Ascending aorta (tissue), 2 donors: ENCODE results near the gene EBI3. TPM values are rescaled to one million over a fixed set of nuclear protein-coding genes. Genes with fewer than 3 reads are reported as not detected.

Experiments
- DNase-seq, 2 donors: peaks; one replicate each; pipeline ENCODE4 v3.0.0-alpha.2; 2019; ENCODE audit warnings: low spot score in 2 of 2
- H3K27ac ChIP-seq, 2 donors: fragments of 200-600 bp; sonication (generic); one replicate each; pipeline ENCODE4 v1.5.1; 2016 to 2017; ENCODE audit warnings: mild to moderate bottlenecking in 1 of 2
- H3K27me3 ChIP-seq: fragments of 200-600 bp; sonication (generic); one replicate; pipeline ENCODE4 v1.5.1; 2017
- H3K36me3 ChIP-seq, 2 donors: fragments of 200-600 bp; sonication (generic); one replicate each; pipeline ENCODE4 v1.5.1; 2016
- H3K4me1 ChIP-seq, 2 donors: fragments of 200-600 bp; sonication (generic); one replicate each; pipeline ENCODE4 v1.5.1; 2016 to 2017; ENCODE audit warnings: mild to moderate bottlenecking in 1 of 2
- H3K4me3 ChIP-seq, 2 donors: fragments of 200-600 bp; sonication (generic); one replicate each; pipeline ENCODE4 v1.5.1; 2016 to 2017; ENCODE audit warnings: mild to moderate bottlenecking in 1 of 2
- H3K9me3 ChIP-seq, 2 donors: fragments of 200-600 bp; sonication (generic); one replicate each; pipeline ENCODE4 v1.5.1; 2016
- intact Hi-C: fragments of 100-400 bp; cut with DNase I; formaldehyde crosslinking; loops from one replicate; pipeline ENCODE4 v1.15.1; 2023
- total RNA-seq: library from RNA; depleted of rRNA; stranded (reverse); fragments of >200 nt; gene quantifications from one replicate; pipeline ENCODE4 v1.1.0, GENCODE V29; 2016
- TF ChIP-seq, protein P1 (sequence below), 3 experiments: fragments of 200-600 bp in 2 of 3; fragments of 450-650 bp in 1 of 3; sonication (generic) in 2 of 3; IDR thresholded peaks; one replicate each; pipeline ENCODE4 v1.5.1; 2016 to 2019; ENCODE audit warnings: antibody characterized with exemption in 3 of 3, mild to moderate bottlenecking in 1 of 3, moderate library complexity in 1 of 3

The EBI3 gene
- total RNA-seq, result not detected

DNA sequence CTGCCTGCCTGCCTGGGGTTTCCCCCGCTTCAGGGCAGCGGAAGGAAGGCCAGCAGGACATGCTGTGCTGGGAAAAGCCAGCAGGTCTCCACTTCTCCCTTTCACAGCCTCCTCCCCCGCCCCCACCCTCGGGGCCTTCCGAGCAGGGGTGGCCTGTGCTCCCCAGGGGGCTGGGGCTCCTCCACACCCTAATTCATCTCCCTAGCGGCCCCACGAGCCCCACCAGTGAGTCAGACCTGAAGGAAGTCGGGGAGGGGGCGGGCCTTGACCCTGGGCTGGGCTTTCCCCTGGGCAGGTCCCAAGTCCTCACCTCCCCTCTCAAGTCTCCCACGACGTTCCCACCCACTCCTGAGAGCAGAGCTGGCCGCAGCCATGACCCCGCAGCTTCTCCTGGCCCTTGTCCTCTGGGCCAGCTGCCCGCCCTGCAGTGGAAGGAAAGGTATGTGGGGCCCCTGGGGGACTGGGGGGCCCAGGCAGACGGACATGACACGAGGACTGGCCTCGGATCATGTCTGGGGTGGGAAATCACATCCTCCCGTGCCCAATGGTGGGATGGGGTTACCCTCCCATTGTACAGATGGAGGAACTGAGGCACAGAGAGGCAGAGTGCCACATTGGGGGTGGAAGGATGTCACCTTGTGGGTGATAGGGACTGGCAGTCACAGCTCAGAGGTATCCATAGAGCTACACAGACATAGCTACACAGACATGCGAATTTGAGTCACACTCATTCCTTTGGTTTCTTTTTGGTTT lies at the start of gene EBI3:
EBI3 (plus strand) TSS at position 345 of the 753 bp plus-strand sequence; CDS start at position 373, 28 bp downstream.
- intact Hi-C loops, result no loop called here
- H3K4me3 ChIP-seq, result no peak within 1 kb of the TSS
- H3K9me3 ChIP-seq, result no peaks in the 10 kb centered on the region
- H3K36me3 ChIP-seq, result no peaks in the 10 kb centered on the region
- no peaks in the 10 kb centered on the region for H3K4me1 ChIP-seq
- TF ChIP-seq, protein P1, sequence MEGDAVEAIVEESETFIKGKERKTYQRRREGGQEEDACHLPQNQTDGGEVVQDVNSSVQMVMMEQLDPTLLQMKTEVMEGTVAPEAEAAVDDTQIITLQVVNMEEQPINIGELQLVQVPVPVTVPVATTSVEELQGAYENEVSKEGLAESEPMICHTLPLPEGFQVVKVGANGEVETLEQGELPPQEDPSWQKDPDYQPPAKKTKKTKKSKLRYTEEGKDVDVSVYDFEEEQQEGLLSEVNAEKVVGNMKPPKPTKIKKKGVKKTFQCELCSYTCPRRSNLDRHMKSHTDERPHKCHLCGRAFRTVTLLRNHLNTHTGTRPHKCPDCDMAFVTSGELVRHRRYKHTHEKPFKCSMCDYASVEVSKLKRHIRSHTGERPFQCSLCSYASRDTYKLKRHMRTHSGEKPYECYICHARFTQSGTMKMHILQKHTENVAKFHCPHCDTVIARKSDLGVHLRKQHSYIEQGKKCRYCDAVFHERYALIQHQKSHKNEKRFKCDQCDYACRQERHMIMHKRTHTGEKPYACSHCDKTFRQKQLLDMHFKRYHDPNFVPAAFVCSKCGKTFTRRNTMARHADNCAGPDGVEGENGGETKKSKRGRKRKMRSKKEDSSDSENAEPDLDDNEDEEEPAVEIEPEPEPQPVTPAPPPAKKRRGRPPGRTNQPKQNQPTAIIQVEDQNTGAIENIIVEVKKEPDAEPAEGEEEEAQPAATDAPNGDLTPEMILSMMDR (IDR thresholded peaks at IDR 0.05), result no peak
- DNase-seq, result no peak
- H3K27ac ChIP-seq, result no peak within 1 kb of the TSS
- no peaks in the 10 kb centered on the region for H3K27me3 ChIP-seq

DNA sequence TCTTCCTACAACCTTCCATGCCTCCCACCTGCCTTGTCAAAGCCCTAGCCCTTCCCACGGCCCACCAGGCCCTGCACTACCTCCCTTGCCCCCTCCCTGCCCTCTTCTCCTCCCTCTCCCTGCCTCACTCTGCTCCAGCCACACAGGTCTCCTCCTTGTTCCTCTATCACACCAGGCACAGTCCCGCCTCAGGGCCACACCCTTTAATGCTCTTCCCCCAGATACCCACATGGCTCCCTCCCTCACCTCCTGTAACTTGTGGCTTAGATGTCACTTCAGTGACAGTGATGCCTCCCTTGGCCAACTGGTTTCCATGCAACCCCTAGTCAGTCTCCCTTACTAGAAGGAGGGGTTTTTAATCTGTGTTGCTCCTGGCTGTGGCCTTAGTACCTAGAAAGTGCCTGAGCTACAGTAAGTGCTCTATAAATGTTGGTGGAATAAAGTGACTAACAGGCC lies 48.2 kb upstream of the EBI3 start:
- Histone ChIP-seq H3K36me3 (peaks cover 21 to 42% of the 10 kb centered on the region in 2 donors), H3K27me3 (no peaks in the 10 kb centered on the region), H3K4me1 (peaks cover 12 to 14% of the 10 kb centered on the region in 2 donors), H3K9me3 (no peaks in the 10 kb centered on the region), H3K4me3 (peak overlapping the region in 1 of 2 donors; percentile 96), H3K27ac (no peak overlapping the region)
- intact Hi-C loops, result loop anchor here (5.0 kb wide), 4 partner anchors 66 to 419 kb away; partner anchors contain the start of genes APBA3, EEF2, MRPL54 and YJU2
- no peak for DNase-seq
- TF ChIP-seq, protein P1 (IDR thresholded peaks at IDR 0.05), result no peak

DNA sequence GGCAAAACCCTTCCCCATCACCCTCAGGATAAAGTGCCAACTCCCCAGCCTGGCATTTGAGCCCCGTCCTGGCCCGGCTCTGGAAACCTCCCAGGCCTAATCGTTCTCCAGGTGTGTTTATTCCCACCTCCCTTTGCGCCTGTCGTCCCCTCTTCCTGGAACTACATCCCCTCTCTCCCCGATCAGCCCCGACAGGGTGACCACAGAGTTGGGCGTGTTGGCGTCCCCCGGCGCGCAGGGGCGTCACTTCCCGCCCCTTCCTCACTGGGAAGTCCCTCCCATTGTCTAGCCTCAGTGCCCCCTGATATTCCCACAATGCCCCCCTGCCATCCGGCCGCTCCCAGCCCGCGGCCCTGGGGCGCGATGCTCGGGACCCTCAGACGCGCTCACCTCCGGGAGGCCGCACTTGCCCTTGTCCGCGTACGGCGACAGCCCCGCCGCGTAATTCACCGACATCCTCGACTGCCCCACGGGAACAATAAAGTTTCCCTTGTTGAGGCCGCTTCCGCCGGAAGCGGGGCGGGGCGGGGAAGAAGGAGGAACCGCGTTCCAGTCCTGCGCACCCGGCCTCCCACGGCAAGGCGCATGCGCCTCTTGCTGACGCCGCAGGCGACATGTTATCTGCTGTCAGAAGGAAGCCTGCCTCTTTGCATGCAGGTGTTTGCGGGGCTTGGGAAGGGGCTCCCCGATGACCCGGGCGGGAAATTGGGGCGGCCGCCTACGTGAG lies 47.1 kb upstream of the EBI3 start, which contains the start of the genes ANKRD24 and SIRT6:
ANKRD24 (plus strand) TSS at position 606 of the 727 bp plus-strand sequence. CDS start 3,737 bp downstream, outside the sequence.
SIRT6 (minus strand) TSS at position 480 of the 727 bp plus-strand sequence; CDS start at position 456, 24 bp downstream.
- TF ChIP-seq, protein P1 (IDR thresholded peaks at IDR 0.05), result no peak
- H3K4me3 ChIP-seq, result peak within 1 kb of the TSS; percentile 75 to 96
- peaks cover 11 to 31% of the 10 kb centered on the region in 2 donors for H3K36me3 ChIP-seq
- peak within 1 kb of the TSS; percentile 65 to 74 for H3K27ac ChIP-seq
- intact Hi-C loops, result loop anchor here (2.0 to 5.0 kb wide), 5 partner anchors 65 to 420 kb away; partner anchors contain the start of genes APBA3, CHAF1A, EEF2 and MRPL54
- DNase-seq, result peak; percentile 78 to 97
- peaks cover 12 to 14% of the 10 kb centered on the region in 2 donors for H3K4me1 ChIP-seq
- H3K27me3 ChIP-seq, result no peaks in the 10 kb centered on the region
- H3K9me3 ChIP-seq, result no peaks in the 10 kb centered on the region

DNA sequence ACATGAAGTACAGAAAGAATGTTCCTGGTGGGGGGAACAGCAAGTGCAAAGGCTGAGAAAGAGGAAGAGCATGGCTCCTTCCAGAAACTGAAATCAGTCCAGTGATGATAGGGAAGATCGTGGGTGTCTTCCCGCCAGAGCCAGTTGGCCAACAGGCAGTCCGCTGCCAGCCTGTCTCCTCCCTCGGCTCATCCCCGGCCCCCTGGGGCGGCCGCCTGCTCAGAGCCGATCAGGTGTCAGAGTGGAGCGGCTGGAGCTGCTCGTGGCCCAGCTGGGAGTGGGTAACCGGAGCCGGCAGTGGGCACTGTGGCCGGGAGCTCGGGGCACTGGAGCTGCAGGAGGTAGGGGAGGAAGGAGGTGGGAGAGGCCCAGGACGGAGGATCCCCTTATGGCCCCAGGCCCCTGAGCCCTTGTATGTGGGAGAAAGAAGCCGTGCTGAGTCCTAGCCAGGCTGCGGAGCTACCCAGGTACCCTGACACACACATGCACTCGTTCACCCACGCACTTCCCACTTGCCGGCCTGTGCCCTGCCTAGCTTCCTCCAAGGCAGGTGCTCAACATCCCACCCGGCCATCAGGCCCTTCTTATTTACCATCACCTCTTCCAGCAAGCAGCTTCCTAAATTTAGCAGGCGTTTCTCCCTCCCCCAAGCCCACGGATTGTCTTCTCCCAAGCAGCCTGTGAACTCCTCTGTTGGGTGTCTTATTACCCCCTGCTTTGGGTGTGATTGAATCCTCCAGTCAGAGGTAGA lies 45.2 kb upstream of the EBI3 start:
- Histone ChIP-seq H3K4me1 (peaks cover 12 to 14% of the 10 kb centered on the region in 2 donors), H3K9me3 (no peaks in the 10 kb centered on the region), H3K4me3 (no peak overlapping the region), H3K36me3 (peaks cover 4 to 12% of the 10 kb centered on the region in 2 donors), H3K27ac (no peak overlapping the region), H3K27me3 (no peaks in the 10 kb centered on the region)
- no peak for DNase-seq
- TF ChIP-seq, protein P1 (IDR thresholded peaks at IDR 0.05), result no peak
- intact Hi-C loops, result loop anchor here (2.0 to 5.0 kb wide), 5 partner anchors 63 to 422 kb away; partner anchors contain the start of genes APBA3, CHAF1A, EEF2 and MRPL54
